Skeletal muscle cell (primary cell): ENCODE data around the gene HM13.
A peak's percentile ranks its signal among the peaks of the same experiment; 100 is the strongest.
"Not testable (repeated sequence)": the region's sequence is repeated elsewhere in the genome, so short reads cannot be mapped to it uniquely, and the experiment has no call there.

Experiments used
- DNase-seq: peaks from one replicate; pipeline ENCODE4 v3.0.0-alpha.2; 2010; ENCODE audit warnings: low read depth
- H3K4me3 ChIP-seq: 2 replicates; pipeline ENCODE4 v1.5.1; 2011; ENCODE audit warnings: low read depth, mild to moderate bottlenecking, control low read depth, low read length, moderate library complexity

HM13 gene

DNA sequence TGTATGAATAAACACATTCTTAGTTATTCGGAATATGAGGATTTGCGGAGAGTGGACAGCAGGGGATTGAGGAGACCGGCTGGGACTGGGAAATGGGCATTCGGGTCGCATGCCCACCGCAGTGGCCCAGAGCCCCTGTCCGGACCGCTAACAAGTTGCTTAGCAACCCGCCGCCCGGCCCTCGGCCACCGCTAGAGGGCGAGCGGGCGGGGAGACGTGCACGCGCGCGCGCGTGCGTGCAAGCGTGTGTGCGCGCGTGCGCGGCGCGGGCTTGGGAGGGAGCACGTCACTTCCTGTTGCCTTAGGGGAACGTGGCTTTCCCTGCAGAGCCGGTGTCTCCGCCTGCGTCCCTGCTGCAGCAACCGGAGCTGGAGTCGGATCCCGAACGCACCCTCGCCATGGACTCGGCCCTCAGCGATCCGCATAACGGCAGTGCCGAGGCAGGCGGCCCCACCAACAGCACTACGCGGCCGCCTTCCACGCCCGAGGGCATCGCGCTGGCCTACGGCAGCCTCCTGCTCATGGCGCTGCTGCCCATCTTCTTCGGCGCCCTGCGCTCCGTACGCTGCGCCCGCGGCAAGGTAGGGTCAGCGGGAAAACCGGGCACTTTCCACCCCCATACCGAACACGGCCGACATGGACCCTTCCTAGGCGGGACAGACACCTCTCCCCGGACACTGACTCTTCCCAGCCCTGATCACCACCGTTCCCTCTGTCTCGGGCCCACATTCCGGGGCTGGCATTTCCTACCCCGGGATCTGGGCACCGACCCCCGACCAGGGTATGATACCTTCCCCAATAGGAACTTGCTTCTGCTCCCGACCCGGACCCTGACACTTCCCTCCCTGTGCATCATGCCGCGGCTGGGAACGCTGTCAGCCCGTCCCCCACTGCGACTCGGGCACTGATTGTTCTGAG lies at the start of gene HM13:
TSS of gene HM13 (plus strand) at position 289 of the 918 bp plus-strand sequence. CDS start at position 399, 110 bp downstream.
- peak; percentile 82 for DNase-seq
- H3K4me3 ChIP-seq, result peak within 1 kb of the TSS; percentile 97

- not testable (repeated sequence) for DNase-seq, H3K4me3 ChIP-seq
Measured at GRCh38 chr20:31470946-31471345, 43.3 kb upstream of the HM13 start.

GRCh38 chr20:31472395-31473330 lies 41.6 kb upstream of the HM13 start:
- DNase-seq, result no peak
- no peak overlapping the region for H3K4me3 ChIP-seq

GRCh38 chr20:31473331-31474096 lies 40.7 kb upstream of the HM13 start:
- H3K4me3 ChIP-seq, result no peak overlapping the region
- DNase-seq, result no peak

DNA sequence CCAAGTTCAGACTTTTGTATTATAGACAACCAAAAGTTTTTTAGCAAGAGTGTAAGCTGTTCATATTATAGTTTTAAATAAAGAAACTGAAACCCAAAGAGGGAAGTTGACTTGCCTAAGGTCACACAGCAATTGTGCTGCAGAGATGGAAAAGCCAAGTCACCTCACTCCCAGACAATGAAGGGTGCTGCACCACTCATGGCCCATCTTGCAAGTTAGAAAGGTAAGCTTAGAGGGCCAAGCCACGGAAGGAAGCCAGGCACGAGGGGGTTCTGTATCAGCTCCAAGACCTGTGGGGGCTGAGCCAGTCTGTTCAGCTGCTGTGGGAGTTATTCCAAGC lies 40.2 kb upstream of the HM13 start:
- H3K4me3 ChIP-seq, result no peak overlapping the region
- no peak for DNase-seq

GRCh38 chr20:31474758-31475427 lies 39.3 kb upstream of the HM13 start, which contains the start of the genes DEFB124 and REM1:
Gene DEFB124 (minus strand): TSS chr20:31475127. CDS start chr20:31473013, 2,114 bp downstream.
Gene REM1 (plus strand): TSS chr20:31475288. CDS start chr20:31476446, 1,158 bp downstream.
- H3K4me3 ChIP-seq, result no peak within 1 kb of the TSS
- DNase-seq, result no peak

- DNase-seq, result no peak
- no peak overlapping the region for H3K4me3 ChIP-seq
Measured at GRCh38 chr20:31475472-31476293, 38.6 kb upstream of the HM13 start.

DNA sequence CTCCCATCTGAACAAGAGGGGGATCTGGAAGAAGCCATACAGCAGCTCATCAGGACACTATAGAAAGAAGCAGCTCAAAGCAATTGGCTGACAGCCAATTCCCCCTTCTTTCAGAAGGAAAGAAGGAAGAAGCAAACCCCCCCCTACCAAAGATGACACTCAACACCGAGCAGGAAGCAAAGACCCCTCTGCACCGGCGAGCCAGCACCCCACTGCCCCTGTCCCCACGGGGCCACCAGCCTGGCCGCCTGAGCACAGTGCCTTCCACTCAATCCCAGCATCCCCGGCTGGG lies 38.0 kb upstream of the HM13 start:
- no peak for DNase-seq
- no peak overlapping the region for H3K4me3 ChIP-seq

- no peak overlapping the region for H3K4me3 ChIP-seq
- DNase-seq, result no peak
Measured at GRCh38 chr20:31476643-31477215, 37.5 kb upstream of the HM13 start.

DNA sequence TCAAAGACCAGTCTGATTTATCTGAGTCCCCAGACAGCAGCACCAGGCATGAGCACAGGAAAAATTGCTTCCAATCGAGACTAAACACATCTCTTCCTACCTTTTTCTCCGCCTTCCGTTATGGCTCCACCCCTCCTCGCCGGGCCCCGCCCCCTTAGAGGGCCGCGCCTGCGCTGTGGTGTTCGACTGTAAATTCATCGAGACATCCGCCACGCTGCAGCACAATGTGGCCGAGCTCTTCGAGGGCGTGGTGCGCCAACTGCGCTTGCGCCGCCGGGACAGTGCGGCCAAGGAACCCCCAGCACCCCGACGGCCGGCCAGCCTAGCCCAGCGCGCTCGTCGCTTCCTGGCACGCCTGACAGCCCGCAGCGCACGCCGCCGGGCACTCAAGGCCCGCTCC lies 30.2 kb upstream of the HM13 start:
- no peak for DNase-seq
- H3K4me3 ChIP-seq, result no peak overlapping the region

GRCh38 chr20:31485450-31486339 lies 28.5 kb upstream of the HM13 start:
- peak overlapping the region; percentile 33 for H3K4me3 ChIP-seq
- DNase-seq, result no peak

DNA sequence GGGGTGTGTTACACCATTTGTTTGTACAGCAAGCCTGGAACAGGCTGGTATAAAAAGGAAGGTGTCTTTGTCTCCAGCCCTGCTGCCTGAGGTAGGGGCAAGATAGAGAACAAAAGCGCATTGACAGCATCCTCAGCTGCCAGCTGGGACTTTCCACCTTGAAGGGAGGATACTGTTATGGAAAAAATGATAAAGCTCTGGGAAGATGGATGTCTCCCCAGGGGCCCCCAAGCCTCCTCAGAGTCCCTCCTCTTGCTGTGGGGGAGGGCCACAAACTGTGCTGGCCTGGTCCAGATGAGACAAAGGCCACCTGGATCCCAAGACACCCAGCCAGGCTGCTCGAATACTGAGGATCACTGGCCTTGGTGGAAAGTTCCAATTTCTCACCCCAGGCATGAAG lies 26.1 kb upstream of the HM13 start:
- no peak for DNase-seq
- H3K4me3 ChIP-seq, result no peak overlapping the region

- H3K4me3 ChIP-seq, result no peak overlapping the region
- DNase-seq, result no peak
Measured at GRCh38 chr20:31489152-31489551, 25.1 kb upstream of the HM13 start.

GRCh38 chr20:31490752-31491151 lies 23.5 kb upstream of the HM13 start:
- H3K4me3 ChIP-seq, result no peak overlapping the region
- DNase-seq, result no peak

DNA sequence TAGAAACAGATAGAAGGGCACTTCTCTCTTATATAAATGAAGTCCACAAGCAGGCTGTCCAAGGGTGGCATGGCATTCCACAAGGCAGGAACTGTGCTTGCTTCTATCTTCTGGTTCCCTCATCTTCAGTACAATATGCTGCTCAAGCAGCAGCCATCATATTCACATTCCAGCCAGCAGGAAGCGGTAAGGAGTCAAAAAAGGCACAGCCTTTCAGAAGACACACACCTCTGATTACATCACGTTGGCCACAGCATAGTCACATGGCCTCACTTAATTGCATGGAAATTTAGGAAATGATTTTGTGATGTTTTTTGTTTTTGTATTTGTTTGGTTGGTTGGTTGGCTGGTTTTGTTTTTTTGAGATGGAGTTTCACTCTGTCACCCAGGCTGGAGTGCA lies 20.1 kb upstream of the HM13 start:
- no peak for DNase-seq
- H3K4me3 ChIP-seq, result no peak overlapping the region

DNA sequence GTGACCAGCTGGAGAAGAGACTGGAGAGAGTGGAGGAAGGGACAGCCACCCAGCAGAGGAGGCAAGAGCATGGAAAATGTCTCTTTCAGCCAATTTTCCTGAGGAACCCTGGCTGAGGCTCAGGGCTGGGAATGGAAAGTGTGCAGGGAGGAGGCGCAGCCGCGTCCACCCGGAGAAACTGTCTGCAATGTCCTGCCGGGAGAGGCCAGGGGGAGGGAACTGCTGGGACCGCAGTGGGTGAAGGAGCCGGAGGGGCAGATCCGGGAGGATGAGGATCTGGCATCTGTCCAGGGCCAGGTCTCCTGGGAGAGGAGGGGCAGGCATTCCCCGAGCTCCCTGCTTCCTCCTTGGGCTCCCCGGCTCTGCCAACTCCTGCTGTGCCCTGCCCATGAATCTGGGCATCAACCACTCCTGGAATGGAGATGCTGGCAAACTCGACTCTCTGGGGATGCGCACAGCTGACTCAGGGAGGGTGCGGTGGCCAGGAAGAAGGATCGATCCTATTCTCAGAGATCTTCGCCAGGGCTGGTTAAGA lies 17.4 kb upstream of the HM13 start:
- no peak for DNase-seq
- no peak overlapping the region for H3K4me3 ChIP-seq
